SU-DHL-6 (cell line): ENCODE data around the gene BCAS3.

ENCODE experiments used
- EZH2phosphoT487 ChIP-seq: fragments of 200-600 bp; sonication (generic), shearing (Covaris generic); conservative IDR thresholded peaks from 2 replicates; pipeline ENCODE4 v1.6.1; 2018; ENCODE audit warnings: mild to moderate bottlenecking, antibody characterized with exemption, low read length, moderate library complexity, mixed read lengths
- TF ChIP-seq, protein P1 (sequence below): fragments of 200-600 bp; sonication (generic); IDR thresholded peaks from one replicate; pipeline ENCODE4 v1.5.1; 2017; ENCODE audit warnings: antibody characterized with exemption, mild to moderate bottlenecking, low read length, moderate library complexity; ENCODE audit not compliant: insufficient read depth, poor library complexity, severe bottlenecking

DNA sequence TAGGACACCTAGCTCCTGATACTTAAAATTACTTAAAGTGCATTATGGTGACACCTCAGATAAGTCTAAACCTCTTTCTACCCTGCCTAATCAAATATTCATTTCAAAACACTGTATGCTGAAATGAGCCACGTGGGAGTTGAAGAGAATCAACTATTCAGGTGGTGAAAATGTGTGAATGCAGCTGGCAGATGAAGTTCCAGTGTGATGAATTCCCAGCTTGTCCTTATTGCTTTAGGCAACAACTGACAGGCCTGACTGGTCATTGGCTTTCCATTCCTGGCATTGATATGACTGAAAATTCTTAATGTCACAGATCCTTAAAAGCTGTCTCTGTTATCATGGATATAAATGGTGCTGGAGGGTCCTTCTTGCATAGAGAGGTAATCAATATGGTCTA lies 420.1 kb downstream of the BCAS3 start:
- TF ChIP-seq, protein P1, sequence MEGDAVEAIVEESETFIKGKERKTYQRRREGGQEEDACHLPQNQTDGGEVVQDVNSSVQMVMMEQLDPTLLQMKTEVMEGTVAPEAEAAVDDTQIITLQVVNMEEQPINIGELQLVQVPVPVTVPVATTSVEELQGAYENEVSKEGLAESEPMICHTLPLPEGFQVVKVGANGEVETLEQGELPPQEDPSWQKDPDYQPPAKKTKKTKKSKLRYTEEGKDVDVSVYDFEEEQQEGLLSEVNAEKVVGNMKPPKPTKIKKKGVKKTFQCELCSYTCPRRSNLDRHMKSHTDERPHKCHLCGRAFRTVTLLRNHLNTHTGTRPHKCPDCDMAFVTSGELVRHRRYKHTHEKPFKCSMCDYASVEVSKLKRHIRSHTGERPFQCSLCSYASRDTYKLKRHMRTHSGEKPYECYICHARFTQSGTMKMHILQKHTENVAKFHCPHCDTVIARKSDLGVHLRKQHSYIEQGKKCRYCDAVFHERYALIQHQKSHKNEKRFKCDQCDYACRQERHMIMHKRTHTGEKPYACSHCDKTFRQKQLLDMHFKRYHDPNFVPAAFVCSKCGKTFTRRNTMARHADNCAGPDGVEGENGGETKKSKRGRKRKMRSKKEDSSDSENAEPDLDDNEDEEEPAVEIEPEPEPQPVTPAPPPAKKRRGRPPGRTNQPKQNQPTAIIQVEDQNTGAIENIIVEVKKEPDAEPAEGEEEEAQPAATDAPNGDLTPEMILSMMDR: no peak
- TF ChIP-seq EZH2phosphoT487: no peak
